Activated CD8-positive, alpha-beta T cell treated with anti-CD3 and anti-CD28 coated beads, Interleukin-2, amount 10 ng/mL, durations not matched to agents 7 days and 5 days (primary cell): ENCODE data around the gene MYLK. TPM values are rescaled to one million over a fixed set of nuclear protein-coding genes. Genes with fewer than 3 reads are reported as not detected.

Experiments used
- total RNA-seq, 2 experiments: library from RNA; stranded (reverse); gene quantifications; one replicate each; pipeline ENCODE4 v1.2.3, GENCODE V29; 2021

Gene MYLK
- total RNA-seq, 2 experiments from 2014 or later, result not detected

Other genes with a start within 250 kb of the MYLK start
- 10 to 100 TPM; 47.9 to 50.3 TPM for gene CCDC14, start 76.9 kb upstream of the MYLK start, total RNA-seq
- not detected for gene ROPN1, start 107.8 kb upstream of the MYLK start, total RNA-seq
- 1 to 10 TPM; 1.2 to 1.3 TPM for gene KALRN, start 149.0 kb upstream of the MYLK start, total RNA-seq